AG10803 (cell line): ENCODE measurements around the gene ATP9B.

Experiments used
- DNase-seq: peaks from one replicate; pipeline ENCODE4 v3.0.0; 2010; ENCODE audit warnings: low read depth
- H3K4me3 ChIP-seq: 2 replicates; pipeline ENCODE4 v1.5.1; 2011; ENCODE audit warnings: mild to moderate bottlenecking, low read length, control low read depth
- TF ChIP-seq, protein P1 (sequence below): conservative IDR thresholded peaks from 2 replicates; pipeline ENCODE4 v1.5.1; 2011; ENCODE audit warnings: mild to moderate bottlenecking, low read length, control low read depth, inconsistent platforms

The ATP9B gene

DNA sequence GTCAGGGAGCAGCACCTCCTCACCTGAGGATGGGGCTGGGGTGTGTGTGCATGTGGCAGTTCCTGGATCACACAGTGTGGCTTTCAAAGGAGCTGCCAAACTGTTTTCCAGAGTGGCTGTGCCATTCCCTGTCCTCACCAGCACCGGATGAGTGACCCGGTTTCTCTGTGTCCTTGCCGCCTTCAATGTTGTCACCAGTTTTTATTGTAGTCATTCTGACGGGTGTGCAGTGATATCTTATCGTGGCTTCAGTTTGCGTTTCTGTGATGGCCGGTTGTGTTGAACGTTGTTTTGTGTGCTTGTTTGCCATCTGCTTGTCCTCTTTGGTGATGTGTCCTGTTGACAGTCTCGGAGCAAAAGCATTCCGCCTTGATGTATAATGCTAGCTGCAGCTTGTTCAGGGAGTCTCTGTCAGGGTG, 108.9 kb downstream of the ATP9B start:
- H3K4me3 ChIP-seq: no peak overlapping the region
- TF ChIP-seq, protein P1, sequence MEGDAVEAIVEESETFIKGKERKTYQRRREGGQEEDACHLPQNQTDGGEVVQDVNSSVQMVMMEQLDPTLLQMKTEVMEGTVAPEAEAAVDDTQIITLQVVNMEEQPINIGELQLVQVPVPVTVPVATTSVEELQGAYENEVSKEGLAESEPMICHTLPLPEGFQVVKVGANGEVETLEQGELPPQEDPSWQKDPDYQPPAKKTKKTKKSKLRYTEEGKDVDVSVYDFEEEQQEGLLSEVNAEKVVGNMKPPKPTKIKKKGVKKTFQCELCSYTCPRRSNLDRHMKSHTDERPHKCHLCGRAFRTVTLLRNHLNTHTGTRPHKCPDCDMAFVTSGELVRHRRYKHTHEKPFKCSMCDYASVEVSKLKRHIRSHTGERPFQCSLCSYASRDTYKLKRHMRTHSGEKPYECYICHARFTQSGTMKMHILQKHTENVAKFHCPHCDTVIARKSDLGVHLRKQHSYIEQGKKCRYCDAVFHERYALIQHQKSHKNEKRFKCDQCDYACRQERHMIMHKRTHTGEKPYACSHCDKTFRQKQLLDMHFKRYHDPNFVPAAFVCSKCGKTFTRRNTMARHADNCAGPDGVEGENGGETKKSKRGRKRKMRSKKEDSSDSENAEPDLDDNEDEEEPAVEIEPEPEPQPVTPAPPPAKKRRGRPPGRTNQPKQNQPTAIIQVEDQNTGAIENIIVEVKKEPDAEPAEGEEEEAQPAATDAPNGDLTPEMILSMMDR: no peak
- DNase-seq: no peak

DNA sequence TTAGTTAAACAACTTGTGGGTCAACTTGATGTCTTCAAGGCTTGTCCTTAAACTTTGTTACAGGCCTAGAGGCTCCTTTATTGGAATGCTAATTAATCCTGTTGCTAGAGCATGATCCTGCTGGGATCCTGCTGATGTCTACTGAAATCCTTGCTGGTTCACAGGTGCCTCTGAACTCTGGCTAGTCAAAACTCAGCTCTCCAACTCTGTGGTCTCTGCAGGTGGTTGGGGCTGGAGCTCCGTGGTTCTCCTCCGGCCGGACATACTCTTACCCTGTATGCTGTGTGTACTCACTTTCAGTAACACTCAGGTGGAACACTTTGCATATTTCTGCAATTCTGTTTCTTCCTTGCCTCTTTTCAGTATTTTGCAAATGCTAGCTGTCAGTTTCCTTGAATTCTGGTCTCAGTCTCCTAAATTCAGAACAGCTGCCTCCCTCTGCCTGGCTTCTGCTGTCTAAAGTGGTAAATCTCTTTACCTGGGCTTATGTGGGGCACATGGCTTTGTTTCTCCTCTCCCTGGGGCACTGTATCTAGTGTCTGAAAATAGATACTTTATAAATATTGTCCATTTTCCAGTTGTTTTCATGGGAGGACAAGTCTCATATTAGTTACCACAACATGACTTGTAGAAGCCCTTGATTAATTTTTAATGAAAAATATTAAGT, 113.0 kb downstream of the ATP9B start:
- TF ChIP-seq, protein P1: no peak
- DNase-seq: no peak
- H3K4me3 ChIP-seq: no peak overlapping the region

DNA sequence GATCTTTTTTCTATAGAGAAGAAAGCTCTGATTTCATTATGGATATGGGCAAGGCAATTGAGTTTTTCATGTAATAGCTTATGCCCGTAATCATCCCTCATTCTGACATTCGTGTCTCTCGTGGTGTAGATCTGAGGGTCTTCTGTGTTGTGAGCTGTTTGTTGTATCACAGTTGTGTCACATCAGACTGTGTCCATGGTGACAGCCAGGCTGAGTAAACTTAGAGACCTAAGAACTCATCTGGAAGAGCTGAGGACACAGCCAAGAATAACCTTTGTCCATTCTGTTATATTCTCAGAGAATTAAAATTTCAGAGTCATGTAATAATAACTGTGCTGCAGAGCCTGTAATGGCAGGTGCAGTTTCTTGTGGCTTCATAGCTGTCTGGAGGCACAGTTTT, 116.5 kb downstream of the ATP9B start:
- TF ChIP-seq, protein P1: no peak
- H3K4me3 ChIP-seq: no peak overlapping the region
- no peak for DNase-seq

DNA sequence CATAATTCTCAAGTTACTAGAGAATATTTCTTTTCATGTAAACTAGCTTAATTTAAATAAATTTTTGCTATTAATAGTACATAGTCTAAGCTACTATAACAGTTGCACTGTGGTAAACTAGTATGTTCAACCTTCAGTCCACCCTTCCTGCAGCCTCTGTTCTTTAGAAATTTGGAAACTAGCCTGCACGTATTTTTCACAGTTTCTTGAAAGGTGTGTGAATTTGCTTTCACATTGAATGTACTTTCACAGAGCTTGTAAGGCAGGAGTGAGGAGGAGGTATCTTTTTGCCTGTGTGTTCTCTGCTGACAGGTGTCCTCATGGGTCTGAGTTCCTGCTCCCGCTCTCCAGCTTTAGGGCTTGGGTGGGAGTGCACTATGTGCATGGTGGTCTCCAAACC, 117.5 kb downstream of the ATP9B start:
- no peak for DNase-seq
- TF ChIP-seq, protein P1: no peak
- H3K4me3 ChIP-seq: no peak overlapping the region

DNA sequence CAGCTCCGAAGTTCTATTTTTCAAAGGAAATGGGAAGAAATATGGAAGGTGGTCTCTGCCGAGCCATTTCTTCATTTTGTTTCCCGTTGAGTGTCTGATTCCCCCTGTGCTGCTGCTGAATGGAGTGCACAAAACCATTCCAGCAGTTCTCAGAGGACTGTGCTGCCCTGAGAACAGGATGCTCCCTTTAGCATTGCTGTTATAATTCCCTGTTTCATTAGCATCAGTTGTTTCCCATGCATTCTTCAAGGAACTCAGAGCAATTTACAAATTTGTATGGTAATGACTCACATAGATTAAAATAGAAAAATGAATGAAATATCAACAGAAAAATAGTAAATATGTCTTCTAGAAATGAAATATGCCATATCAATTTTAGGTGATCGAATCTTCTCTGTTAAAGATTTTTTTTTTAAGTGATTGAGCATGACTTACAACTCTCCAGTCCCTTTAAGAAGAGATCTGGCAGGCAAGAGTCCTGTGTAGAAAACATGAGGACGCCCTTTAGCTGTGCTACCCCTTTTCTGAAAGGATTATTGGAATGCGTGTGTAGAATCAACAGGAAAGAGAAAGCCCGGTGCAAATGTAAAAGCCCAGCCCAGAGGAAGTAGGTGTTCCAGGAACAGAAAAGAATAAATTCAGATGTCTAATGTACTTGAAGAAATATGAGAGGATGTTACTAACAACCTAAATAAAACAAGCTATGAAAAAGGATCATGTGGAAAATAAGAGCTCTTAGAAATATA, 118.5 kb downstream of the ATP9B start:
- TF ChIP-seq, protein P1: no peak
- H3K4me3 ChIP-seq: no peak overlapping the region
- no peak for DNase-seq

DNA sequence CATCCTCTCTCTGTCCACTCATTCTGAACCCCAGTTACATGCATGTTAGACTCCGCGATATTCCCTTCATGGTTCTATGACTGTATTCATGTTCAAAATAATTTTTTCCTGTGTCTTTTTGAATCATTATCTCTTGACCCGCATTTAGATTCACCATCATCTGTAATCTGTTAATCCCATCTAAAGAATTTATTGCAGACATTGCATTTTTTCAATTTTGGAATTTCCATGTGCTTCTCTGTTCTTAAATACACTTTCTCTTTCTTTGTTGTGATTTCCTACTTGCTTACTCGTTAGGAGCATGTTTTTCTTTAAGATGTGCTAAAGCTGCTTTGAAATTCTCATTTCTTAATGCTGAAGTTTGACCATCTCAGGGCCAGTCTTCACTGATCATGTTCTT, 122.2 kb downstream of the ATP9B start:
- no peak overlapping the region for H3K4me3 ChIP-seq
- TF ChIP-seq, protein P1: no peak
- DNase-seq: no peak

DNA sequence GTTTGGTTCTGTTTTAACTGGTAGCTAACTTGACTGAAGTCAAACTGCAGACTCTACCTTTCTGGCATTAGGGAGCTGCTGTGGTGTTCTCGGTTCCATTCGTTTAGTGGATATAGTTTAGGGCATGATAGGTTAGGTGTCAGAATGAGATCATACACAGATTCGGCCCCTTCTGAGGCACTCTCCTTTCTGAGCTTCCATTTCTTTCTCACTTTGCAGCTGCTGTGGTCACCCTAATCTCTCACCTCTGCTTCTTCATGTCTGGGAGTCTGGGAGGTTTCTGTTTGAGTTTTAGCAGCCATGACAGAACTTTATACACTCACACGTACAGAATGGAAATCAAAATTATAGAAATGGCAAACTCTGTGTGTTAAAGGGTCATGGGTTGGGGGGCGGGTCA, 122.8 kb downstream of the ATP9B start:
- TF ChIP-seq, protein P1: no peak
- DNase-seq: no peak
- H3K4me3 ChIP-seq: no peak overlapping the region
